HG03558 (cell line): ENCODE results near the gene OSGIN1.

ENCODE experiments used
- ATAC-seq: cut with Tn5 transposase; IDR thresholded peaks from one replicate; pipeline ENCODE4 v1.9.1; 2021; ENCODE audit warnings: moderate number of reproducible peaks; ENCODE audit not compliant: unreplicated experiment; ENCODE audit errors: extremely low read depth

The OSGIN1 gene

GRCh38 chr16:83968891-83969649, 16.0 kb downstream of the OSGIN1 start:
- ATAC-seq = no peak

- ATAC-seq = no peak
Measured at GRCh38 chr16:83969771-83970429, 16.9 kb downstream of the OSGIN1 start.

GRCh38 chr16:83970430-83970815, 17.4 kb downstream of the OSGIN1 start:
- ATAC-seq = no peak

GRCh38 chr16:83971165-83972130, 18.4 kb downstream of the OSGIN1 start:
- ATAC-seq = no peak

GRCh38 chr16:83972256-83973008, 19.4 kb downstream of the OSGIN1 start:
- ATAC-seq = no peak

- ATAC-seq = no peak
Measured at GRCh38 chr16:83973077-83973476, 20.0 kb downstream of the OSGIN1 start.

GRCh38 chr16:83973581-83974385, 20.7 kb downstream of the OSGIN1 start:
- ATAC-seq = no peak

- no peak for ATAC-seq
Measured at GRCh38 chr16:83974475-83974874, 21.4 kb downstream of the OSGIN1 start.

GRCh38 chr16:83975590-83976260, 22.7 kb downstream of the OSGIN1 start:
- no peak for ATAC-seq

GRCh38 chr16:83977056-83977815, 24.2 kb downstream of the OSGIN1 start:
- no peak for ATAC-seq

GRCh38 chr16:83978401-83978904, 25.4 kb downstream of the OSGIN1 start:
- ATAC-seq = no peak

- ATAC-seq = no peak
Measured at GRCh38 chr16:83979441-83979840, 26.4 kb downstream of the OSGIN1 start.

- no peak for ATAC-seq
Measured at GRCh38 chr16:83980794-83981193, 27.8 kb downstream of the OSGIN1 start.

GRCh38 chr16:83981799-83982198, 28.8 kb downstream of the OSGIN1 start:
- no peak for ATAC-seq

GRCh38 chr16:83983491-83983890, 30.5 kb downstream of the OSGIN1 start:
- no peak for ATAC-seq

GRCh38 chr16:83989300-83989699, 36.3 kb downstream of the OSGIN1 start:
- ATAC-seq = no peak

- ATAC-seq = no peak
Measured at GRCh38 chr16:83990492-83990891, 37.5 kb downstream of the OSGIN1 start.

- ATAC-seq = no peak
Measured at GRCh38 chr16:83992624-83993023, 39.6 kb downstream of the OSGIN1 start.
